ENCODE results near the gene PPP1R18. TPM values are rescaled to one million over a fixed set of nuclear protein-coding genes. Genes with fewer than 3 reads are reported as not detected.
"Not testable (repeated sequence)": the region's sequence is repeated elsewhere in the genome, so short reads cannot be mapped to it uniquely, and the experiment has no call there.

PPP1R18 gene
- total RNA-seq, 1 donor from 2014 or later: 18.2 TPM

DNA sequence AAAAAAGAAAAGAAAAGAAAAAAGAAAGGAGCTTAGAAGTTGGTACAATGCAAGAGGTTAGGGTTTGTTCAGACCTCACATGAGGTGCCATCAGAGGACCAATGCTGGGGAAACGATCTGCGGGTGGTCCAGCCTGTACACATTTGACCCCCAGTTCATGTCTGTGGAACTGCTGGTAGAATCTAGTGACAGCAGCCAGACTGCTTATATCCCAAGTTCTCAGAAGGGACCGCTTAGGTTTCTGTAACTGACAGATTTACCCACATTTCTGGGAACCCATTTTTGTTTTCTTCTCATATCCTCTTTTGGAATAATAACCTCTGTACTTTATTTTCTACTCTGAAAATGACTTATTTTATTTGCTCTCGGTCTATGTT is 4.7 kb downstream of the PPP1R18 start:
- no peak for ATAC-seq
- no peak for DNase-seq (ENCODE audit: missing footprints)
- intact Hi-C loops (cut with DNase I): no loop called here

DNA sequence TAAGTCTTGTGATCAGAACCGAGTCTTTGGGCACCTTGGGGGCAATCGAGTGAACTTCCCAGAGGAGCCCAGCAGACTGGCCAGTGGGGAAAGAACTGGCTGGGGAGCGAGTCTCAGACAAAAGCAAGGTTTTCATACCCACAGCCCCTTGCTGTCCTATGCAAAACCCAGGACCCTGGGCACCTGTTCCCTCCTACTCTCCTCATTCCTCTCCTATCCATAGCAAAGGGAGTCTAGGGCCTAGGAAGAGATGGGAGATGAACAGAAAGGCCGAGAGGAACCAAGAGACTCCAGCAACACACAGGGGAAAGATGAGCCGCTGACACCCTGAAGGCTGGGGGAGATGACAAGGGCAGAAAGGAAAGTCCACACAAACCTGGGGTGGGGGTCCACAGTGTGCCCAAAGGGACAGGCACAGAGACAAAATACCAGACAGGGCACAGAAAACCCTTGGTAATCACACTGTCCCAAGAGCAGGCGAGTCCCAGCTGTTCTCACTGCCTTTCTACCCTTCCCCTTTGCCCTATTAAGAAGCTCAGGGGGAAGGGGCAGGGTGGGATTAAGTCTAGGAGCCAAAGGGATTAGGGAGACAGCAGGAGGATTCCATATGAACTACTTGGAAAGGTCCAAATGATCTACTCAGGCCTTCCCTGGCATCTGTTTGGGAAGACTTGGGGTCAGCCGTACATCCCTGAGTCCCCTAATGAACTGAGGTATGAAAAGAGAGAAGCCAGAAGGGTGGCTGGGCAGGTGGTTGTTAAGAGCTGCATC is 6.5 kb downstream of the PPP1R18 start:
- intact Hi-C loops (cut with DNase I): loop anchor here (1.0 to 5.0 kb wide), 2 partner anchors 42 to 197 kb away; no protein-coding TSS in a partner anchor
- no peak for DNase-seq (ENCODE audit: missing footprints)
- ATAC-seq: no peak

DNA sequence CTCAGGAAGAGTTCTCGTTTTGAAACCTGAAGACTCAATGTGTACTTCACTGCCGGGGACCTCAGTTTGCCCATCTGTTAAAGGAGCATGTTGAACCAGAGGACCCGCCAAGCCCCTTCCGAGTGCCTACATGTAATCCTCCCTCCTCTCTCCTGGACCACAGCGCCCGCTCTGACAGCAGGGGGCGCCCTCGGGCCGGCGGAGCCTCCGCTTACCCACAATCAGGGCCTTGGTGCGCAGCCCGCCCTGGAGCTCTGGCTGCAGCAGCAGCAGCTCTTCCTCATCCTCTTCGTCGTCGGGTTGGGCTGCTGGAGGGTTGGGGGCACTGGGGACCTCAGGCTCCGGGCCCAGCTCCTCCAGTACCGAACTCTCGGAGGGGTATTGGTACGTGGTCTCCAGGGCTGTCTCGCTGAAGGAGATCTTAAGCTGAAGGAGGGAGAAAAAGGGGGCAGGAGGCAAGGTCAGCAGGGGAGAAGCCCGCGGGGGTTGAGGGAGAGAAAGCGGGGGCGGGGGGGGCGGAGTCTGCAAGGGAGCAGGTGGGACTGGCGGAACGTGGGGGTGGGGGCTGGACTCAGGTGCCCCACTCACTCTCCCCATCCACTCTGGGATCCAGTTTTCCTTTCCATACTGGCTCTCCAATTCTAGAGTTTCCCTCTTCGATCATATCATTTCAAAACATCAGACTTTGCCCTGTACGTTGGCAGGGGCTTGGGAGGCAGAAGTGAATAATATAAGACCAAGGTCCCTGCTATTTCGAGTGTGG is 7.3 kb downstream of the PPP1R18 start:
- intact Hi-C loops (cut with DNase I): loop anchor here (1.0 to 5.0 kb wide), 2 partner anchors 43 to 198 kb away; no protein-coding TSS in a partner anchor
- peak; percentile 82 for ATAC-seq
- DNase-seq (ENCODE audit: missing footprints): peak; percentile 96

DNA sequence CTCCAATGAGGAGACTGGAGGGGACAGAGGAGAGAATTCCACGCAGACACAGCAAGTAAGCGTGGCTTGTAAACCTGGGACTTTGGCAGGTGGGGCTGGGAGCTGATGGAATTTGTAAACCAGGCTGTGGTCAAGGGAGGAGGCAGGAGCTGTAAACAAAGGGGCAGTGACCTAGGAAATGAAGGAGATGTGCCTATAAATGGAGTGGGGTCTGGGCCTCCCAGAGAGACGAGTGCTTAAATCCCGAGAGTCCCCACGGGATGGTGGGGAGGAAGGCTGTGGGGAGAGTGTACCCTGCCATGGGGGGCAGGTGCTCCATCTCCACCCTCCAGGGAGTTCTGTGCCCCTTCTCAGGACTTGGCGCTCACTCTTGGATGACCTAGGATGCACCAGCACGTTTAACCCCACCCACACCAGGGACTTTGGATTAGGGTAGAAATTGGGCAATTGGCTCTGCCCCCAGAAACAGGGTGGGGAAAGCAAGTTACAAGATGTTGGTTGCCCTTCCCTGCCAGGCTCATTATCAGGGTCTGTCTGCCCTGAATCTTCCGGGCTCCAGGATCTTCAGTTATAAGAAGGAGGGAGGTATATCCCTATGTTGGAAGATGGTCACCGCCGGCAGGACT is 9.7 kb downstream of the PPP1R18 start:
- intact Hi-C loops (cut with DNase I): loop anchor here (5.0 kb wide), 1 partner anchor 201 kb away; no protein-coding TSS in a partner anchor

DNA sequence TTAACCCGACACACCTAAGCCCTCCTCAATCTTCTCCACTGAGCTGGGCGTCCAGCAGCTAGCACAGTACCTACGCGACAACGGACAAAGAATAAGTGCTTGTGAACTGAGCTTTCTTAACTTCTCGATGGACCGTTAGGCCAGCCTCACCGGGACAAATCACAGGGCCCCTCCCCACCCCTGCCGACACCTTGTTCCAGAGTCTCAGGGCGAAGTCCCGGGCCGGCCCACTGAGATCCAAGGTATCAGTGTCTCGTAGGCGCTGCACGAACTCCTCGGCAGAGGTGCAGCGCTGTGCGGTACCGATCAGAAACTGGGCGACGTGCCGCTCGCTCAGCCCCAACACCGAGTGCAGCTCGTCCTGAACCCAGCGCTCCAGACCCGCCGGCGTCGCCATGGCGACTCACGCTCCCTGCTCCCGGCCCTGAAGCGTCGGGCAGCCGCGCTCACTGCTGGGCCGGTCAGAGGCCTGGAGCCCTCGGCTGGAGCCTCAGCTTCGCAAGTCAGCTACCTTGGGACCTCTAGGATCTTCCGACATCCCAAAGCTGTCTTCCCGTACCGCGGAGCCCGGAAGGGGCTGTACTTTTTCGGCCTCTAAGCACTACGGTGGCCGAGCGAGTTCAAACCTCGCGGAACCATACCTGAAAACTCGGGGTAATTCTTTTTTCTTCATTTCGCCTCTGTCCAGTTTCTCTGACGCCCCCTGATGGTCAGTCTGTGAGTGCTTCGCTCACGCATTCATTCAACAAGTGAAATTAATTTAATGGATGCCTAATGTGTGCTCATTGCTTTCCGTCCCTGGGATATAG is 13.8 kb downstream of the PPP1R18 start, which contains the start of gene DHX16:
TSS of gene DHX16 (minus strand) at position 562 of the 809 bp plus-strand sequence. CDS start at position 397, 165 bp downstream.
- intact Hi-C loops (cut with DNase I): loop anchor here (5.0 kb wide), 1 partner anchor 55 kb away; the partner anchor contains the start of genes MRPS18B and PPP1R10
- peak; percentile 95 for DNase-seq (ENCODE audit: missing footprints)
- ATAC-seq: peak; percentile 92

More for the DNA sequence above, 9.7 kb downstream of the PPP1R18 start:
- DNase-seq (ENCODE audit: missing footprints): no peak
- ATAC-seq: no peak

- ATAC-seq (no peak), DNase-seq (ENCODE audit: missing footprints) (no peak)
- intact Hi-C loops (cut with DNase I): loop anchor here (5.0 kb wide), 1 partner anchor 54 kb away; the partner anchor contains the start of genes MRPS18B and PPP1R10
Measured at GRCh38 chr6:30670760-30671527, 15.5 kb downstream of the PPP1R18 start.

DNA sequence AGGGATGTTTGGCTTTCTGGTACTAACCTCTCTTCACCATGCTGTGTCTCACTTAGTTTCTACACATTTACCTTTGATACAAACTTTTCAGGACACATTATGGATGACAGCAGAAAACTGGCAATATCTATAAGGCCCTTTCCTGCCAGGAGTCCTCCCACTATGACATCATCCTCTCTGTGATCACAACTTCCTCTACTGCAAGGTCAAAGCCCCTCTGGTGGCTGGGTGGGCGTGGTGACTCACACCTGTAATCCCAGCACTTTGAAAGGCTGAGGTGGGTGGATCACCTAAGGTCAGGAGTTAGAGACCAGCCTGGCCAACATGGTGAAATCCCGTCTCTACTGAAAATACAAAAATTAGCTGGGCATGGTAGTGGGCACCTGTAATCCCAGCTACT is 20.1 kb downstream of the PPP1R18 start:
- DNase-seq (ENCODE audit: missing footprints); ATAC-seq; intact Hi-C loops (cut with DNase I): not testable (repeated sequence)

GRCh38 chr6:30664994-30665767 is 21.3 kb downstream of the PPP1R18 start:
- intact Hi-C loops (cut with DNase I): no loop called here
- DNase-seq (ENCODE audit: missing footprints) (no peak), ATAC-seq (no peak)

- DNase-seq (ENCODE audit: missing footprints); intact Hi-C loops (cut with DNase I); ATAC-seq: not testable (repeated sequence)
Measured at GRCh38 chr6:30657922-30658321, 28.5 kb downstream of the PPP1R18 start.

- intact Hi-C loops (cut with DNase I): no loop called here
- ATAC-seq (no peak), DNase-seq (ENCODE audit: missing footprints) (no peak)
Measured at GRCh38 chr6:30657454-30657853, 29.0 kb downstream of the PPP1R18 start.

GRCh38 chr6:30656513-30656912 is 29.9 kb downstream of the PPP1R18 start:
- DNase-seq (ENCODE audit: missing footprints): no peak
- no peak for ATAC-seq
- intact Hi-C loops (cut with DNase I): no loop called here

DNA sequence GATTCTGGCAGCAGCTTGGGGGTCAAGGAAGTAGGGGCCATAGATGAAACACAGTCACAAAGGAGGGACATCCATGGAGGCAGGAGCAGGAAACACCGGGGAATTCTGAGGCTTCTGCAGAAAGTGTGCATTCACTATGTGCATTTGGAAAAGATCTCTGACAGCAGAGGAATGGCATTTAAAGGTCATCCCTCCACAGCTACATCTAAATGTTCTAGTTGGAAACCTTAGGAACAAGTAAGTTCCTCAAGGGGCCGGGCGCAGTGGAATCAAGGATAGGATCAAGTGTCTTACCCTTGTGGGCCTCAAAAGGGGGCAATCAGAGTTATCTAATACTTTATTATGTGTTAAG is 30.7 kb downstream of the PPP1R18 start:
- intact Hi-C loops (cut with DNase I): no loop called here

DNA sequence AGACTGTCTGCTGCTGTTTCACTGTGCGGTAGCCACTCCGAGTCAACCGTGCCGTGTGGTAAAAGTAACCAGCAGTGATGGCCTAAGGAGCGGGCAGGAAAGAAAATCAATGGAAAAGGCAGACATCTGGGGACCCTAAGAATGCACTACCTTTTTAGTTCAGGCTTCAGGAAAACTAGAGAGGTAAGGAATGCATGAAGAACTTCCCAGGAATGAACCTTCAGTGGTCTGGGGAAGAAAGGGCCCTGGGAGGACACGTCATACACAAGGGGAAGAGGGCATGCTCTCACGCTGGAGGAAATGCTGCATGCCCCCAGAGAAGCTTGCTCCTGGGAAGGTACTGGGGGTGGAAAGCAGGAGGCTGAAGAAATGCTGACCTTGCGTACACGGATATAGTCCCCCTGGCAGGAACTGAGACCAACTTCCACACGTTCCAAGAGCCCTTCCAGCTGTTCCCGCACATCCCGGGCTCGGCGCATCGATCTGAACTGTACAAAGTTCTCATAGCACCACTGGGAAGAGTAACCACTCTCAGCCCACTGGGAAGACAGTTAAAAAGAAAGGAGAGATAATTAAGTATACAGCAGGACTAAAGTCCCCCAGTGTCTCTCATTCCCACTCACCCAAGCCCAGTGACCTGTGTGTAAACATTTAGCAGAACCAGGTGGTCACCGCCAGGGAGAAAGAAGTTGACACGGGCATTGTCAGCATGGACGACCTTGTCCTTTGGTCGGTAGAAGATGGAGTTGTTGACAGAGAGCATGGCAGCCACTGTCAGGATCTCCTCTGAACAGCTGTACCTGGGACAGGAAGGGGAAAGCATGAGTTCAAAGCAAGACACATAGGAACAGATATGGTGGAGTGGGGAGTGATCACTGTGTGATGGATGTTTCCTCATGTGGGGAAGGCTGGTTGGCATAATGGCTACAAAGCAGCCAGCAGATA is 31.4 kb downstream of the PPP1R18 start:
- intact Hi-C loops (cut with DNase I): no loop called here
- ATAC-seq: no peak
- no peak for DNase-seq (ENCODE audit: missing footprints)

More for the DNA sequence above, 30.7 kb downstream of the PPP1R18 start:
- DNase-seq (ENCODE audit: missing footprints) (no peak), ATAC-seq (no peak)

DNA sequence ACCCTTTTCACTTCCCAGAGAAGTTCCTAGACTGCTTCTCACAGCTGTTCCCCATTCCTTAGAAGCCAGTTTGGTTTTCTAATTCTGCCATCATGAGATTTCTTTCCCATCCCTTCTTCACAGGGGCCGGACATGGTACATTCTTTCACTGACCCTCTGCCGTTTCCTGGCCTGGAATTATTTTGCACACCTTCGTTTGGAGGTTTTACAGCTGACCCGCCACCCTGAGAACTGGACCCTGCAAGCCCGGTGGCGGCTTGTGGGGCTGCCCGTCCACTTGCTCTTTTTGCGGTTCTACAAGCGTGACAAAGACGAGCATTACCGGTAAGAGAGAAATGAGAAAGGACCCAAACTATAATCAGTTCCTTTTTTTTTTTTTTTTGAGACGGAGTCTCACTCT is 35.3 kb downstream of the PPP1R18 start:
- DNase-seq (ENCODE audit: missing footprints) (no peak), ATAC-seq (no peak)
- intact Hi-C loops (cut with DNase I): no loop called here

DNA sequence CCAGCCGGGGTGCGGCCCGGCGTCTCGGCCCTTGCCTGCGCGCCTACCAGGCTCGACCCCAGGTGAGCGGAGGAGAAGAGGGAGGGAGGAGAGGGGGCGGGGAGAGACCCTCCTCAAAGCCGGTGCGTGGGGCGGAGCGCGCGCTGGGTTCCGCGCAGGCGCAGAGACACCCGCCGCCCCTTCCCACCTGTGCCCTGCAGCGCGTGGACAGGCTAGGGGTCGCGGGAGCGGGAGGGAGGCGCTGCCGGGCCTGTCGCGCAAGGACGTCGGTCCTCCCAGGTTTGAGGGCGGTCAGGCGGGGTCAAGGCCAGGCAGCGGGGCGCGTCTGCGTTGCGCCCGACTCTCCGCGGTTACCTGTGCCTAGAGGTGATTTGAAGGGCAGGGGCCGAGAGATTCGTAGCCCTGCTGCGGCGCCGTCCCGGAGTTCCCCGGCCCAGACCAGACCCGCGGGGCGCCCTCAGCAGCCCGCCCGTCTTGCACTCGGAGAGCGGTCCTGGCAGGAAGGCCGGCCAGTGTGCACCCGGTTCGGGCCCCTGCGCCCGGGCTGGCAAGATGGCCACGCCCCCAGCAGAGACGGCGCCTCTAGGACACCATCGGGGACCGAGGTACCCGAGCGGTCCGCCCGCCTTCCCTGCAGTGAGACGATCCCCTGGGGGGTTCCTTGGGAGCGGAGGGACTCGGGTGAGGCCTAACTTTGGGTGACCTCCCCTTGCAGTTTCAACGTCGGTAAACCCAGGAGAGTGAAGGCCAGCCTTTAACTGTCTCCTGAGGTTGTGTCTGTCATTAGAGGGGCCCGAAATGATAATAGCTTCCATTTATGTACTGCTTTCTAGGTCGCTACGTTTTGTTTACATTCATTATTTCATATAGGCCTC is 39.0 kb downstream of the PPP1R18 start:
- DNase-seq (ENCODE audit: missing footprints) (peak; percentile 89), ATAC-seq (peak; percentile 85)
- intact Hi-C loops (cut with DNase I): no loop called here

Measured in Right ventricle myocardium inferior (tissue), 1 donor.